ENCODE measurements around the gene OAS2.
A peak's percentile ranks its signal among the peaks of the same experiment; 100 is the strongest.

The OAS2 gene

DNA sequence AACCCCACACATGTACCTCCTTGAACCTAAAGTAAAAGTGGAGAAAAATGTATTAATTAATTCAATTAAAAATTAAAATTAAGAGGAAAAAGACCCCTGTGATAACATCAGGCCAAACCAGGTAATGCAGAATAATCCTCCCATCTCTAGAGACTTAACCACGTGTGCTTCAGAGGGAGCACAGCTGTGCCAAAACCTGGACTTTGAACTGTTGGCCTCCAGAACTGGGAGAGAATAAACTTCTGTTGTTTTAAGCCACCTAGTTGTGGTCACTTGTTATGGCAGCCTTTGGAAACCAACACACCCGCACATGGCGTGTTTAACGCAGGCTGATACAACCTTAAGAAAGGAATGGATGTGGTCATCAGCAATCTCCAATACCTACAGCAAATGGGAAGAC, 23.8 kb downstream of the OAS2 start:
- in situ Hi-C loops (cut with HindIII; ENCODE audit: low pct_ligation_motif_present, low pct_unique_long_range_greater_than_20kb, low sequenced_read_pairs): no loop called here
- DNase-seq: no peak

DNA sequence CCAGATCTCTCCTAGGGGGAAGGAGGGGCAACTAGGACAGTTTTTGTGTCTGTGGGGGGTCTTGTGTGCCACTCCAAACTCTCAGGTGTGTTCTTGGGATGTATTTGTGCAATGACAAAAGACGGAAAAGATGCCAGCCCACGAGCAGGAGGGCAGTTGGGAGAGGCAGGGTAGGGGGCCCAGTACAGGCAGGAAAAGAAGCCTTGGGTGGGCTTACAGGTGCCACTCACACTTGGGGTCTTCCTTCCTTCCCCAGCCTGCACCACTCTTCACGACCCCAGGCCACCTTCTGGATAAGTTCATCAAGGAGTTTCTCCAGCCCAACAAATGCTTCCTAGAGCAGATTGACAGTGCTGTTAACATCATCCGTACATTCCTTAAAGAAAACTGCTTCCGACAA, 24.4 kb downstream of the OAS2 start:
- in situ Hi-C loops (cut with HindIII; ENCODE audit: low pct_ligation_motif_present, low pct_unique_long_range_greater_than_20kb, low sequenced_read_pairs): no loop called here
- DNase-seq: no peak

DNA sequence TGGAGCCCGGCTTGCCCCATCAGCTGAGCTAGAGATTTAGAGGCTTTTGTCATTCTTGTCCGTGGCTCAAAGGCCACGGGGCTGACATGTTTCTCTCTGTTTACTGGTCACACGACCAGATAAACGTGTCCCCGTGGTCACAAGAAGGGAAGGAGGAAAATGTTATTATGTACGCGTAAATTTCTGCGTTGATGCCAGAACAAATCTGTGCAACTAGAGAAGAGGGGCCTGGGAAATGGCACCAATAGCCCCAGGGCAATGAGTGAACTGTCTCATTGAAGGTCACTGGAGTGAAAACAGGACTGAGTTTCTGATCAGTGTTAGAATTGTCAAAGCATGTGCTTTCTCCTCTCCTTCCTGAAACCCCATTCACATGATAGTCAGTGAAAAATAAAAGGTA, 25.3 kb downstream of the OAS2 start:
- in situ Hi-C loops (cut with HindIII; ENCODE audit: low pct_ligation_motif_present, low pct_unique_long_range_greater_than_20kb, low sequenced_read_pairs): no loop called here
- no peak for DNase-seq

DNA sequence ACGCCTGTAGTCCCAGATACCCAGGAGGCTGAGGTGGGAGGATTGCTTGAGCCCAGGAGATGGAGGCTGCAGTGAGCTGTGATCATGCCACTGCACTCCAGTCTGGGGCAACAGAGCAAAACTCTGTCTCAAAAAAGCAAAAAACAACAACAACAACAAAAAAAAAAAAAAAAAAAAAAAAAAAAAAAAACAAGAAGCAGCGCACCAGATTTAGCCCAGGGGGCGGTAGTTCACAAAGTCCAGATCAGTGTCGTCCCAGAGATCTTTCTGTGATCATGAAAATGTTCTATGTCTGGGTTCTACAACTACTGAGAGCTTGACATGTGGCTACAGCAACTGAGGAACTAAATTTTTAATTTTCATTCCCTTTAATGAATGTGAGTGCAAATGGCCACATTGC, 27.4 kb downstream of the OAS2 start:
- DNase-seq: peak; percentile 62
- in situ Hi-C loops (cut with HindIII; ENCODE audit: low pct_ligation_motif_present, low pct_unique_long_range_greater_than_20kb, low sequenced_read_pairs): no loop called here

- DNase-seq: no peak
These were observed 27.9 kb downstream of the OAS2 start for GRCh38 chr12:113006206-113006605.

DNA sequence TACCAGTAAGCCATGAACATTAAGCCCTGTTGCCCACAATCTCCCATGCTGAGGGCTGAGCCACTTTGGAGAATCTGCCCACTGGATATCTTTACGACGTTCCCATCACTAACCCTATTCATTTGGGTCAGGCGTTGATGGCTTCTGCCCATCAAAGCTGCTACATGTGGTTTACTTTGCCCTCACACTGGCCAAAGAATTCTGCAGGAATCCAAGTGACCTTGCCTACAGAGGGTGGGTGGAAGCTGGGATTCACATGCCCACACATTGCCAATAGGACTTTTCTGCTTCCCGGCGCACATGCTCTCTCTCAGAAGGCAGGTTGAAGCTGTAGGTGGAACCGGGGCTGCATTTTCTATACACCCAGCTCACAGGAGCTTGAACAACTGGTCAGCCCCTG, 28.3 kb downstream of the OAS2 start:
- DNase-seq: peak; percentile 35
- in situ Hi-C loops (cut with HindIII; ENCODE audit: low pct_ligation_motif_present, low pct_unique_long_range_greater_than_20kb, low sequenced_read_pairs): no loop called here

More at GRCh38 chr12:113006206-113006605, 27.9 kb downstream of the OAS2 start:
- in situ Hi-C loops (cut with HindIII; ENCODE audit: low pct_ligation_motif_present, low pct_unique_long_range_greater_than_20kb, low sequenced_read_pairs): no loop called here

GRCh38 chr12:113007166-113007565, 28.8 kb downstream of the OAS2 start:
- DNase-seq: peak; percentile 93
- in situ Hi-C loops (cut with HindIII; ENCODE audit: low pct_ligation_motif_present, low pct_unique_long_range_greater_than_20kb, low sequenced_read_pairs): no loop called here

GRCh38 chr12:113010701-113011100, 32.4 kb downstream of the OAS2 start:
- in situ Hi-C loops (cut with HindIII; ENCODE audit: low pct_ligation_motif_present, low pct_unique_long_range_greater_than_20kb, low sequenced_read_pairs): no loop called here
- DNase-seq: no peak

GRCh38 chr12:113014565-113014964, 36.2 kb downstream of the OAS2 start:
- in situ Hi-C loops (cut with HindIII; ENCODE audit: low pct_ligation_motif_present, low pct_unique_long_range_greater_than_20kb, low sequenced_read_pairs): no loop called here
- no peak for DNase-seq

DNA sequence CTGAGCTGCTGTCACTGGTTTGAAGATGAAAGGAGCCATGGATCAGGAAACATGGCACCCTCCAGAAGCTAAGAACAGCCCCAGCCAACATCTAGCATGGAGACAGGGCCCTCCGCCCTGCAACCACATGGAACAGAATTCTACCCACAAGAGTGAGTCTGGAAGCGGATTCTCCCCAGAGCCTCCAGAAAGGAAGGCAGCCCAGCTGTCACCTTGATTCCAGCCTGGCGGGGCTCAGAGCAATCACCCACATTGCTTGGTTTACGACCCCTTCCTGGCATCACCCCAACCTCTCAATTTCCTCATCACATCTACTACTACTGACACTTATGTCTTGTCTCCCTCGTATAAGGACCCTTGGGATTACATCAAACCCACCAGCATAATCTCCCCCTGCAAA, 38.5 kb downstream of the OAS2 start:
- DNase-seq: no peak
- in situ Hi-C loops (cut with HindIII; ENCODE audit: low pct_ligation_motif_present, low pct_unique_long_range_greater_than_20kb, low sequenced_read_pairs): no loop called here

GRCh38 chr12:113019025-113019424, 40.7 kb downstream of the OAS2 start:
- no peak for DNase-seq
- in situ Hi-C loops (cut with HindIII; ENCODE audit: low pct_ligation_motif_present, low pct_unique_long_range_greater_than_20kb, low sequenced_read_pairs): no loop called here

GRCh38 chr12:113021500-113021899, 43.2 kb downstream of the OAS2 start:
- no peak for DNase-seq
- in situ Hi-C loops (cut with HindIII; ENCODE audit: low pct_ligation_motif_present, low pct_unique_long_range_greater_than_20kb, low sequenced_read_pairs): no loop called here

- no peak for DNase-seq
- in situ Hi-C loops (cut with HindIII; ENCODE audit: low pct_ligation_motif_present, low pct_unique_long_range_greater_than_20kb, low sequenced_read_pairs): no loop called here
These were observed 44.4 kb downstream of the OAS2 start for GRCh38 chr12:113022563-113023297.

- DNase-seq: no peak
- in situ Hi-C loops (cut with HindIII; ENCODE audit: low pct_ligation_motif_present, low pct_unique_long_range_greater_than_20kb, low sequenced_read_pairs): no loop called here
These were observed 49.4 kb downstream of the OAS2 start for GRCh38 chr12:113027726-113028125.

DNA sequence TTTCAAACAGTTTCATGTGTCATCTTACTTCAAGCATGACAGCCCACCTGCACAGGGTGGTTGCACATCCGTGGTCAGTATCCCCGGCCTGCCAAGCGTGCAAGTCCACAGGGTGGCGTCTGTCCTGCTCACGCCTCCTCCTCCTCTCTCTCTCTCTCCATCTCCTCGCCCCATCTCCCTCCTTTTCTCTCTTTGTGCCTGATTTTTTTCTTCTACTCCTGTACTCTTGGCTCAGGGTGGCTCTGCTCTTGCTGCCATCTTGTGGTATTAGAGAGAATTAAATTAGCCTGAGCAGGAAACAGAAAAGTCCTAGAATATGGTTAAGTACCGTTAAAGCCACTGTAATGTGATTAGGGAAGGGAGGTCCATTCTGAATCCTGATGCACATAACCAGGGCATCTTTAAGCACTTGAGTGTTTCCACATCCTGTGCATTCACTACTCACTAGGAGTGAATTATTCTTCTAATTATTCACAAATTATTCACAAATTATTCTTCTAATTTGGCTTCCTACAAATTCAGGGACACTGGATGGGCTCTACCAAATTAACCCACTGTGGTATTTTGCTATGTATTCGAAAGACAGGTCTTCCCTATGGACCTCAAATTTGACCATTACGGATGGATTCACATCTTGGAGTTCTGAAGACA, 52.7 kb downstream of the OAS2 start:
- peak; percentile 86 for DNase-seq
- in situ Hi-C loops (cut with HindIII; ENCODE audit: low pct_ligation_motif_present, low pct_unique_long_range_greater_than_20kb, low sequenced_read_pairs): no loop called here

- DNase-seq: no peak
- in situ Hi-C loops (cut with HindIII; ENCODE audit: low pct_ligation_motif_present, low pct_unique_long_range_greater_than_20kb, low sequenced_read_pairs): no loop called here
These were observed 61.7 kb downstream of the OAS2 start for GRCh38 chr12:113039911-113040445.

GRCh38 chr12:113040722-113041171, 62.4 kb downstream of the OAS2 start:
- in situ Hi-C loops (cut with HindIII; ENCODE audit: low pct_ligation_motif_present, low pct_unique_long_range_greater_than_20kb, low sequenced_read_pairs): no loop called here
- peak; percentile 48 for DNase-seq

- no peak for DNase-seq
- in situ Hi-C loops (cut with HindIII; ENCODE audit: low pct_ligation_motif_present, low pct_unique_long_range_greater_than_20kb, low sequenced_read_pairs): no loop called here
These were observed 63.2 kb downstream of the OAS2 start for GRCh38 chr12:113041560-113041959.

- in situ Hi-C loops (cut with HindIII; ENCODE audit: low pct_ligation_motif_present, low pct_unique_long_range_greater_than_20kb, low sequenced_read_pairs): no loop called here
- no peak for DNase-seq
These were observed 64.9 kb downstream of the OAS2 start for GRCh38 chr12:113043240-113043639.

- in situ Hi-C loops (cut with HindIII; ENCODE audit: low pct_ligation_motif_present, low pct_unique_long_range_greater_than_20kb, low sequenced_read_pairs): no loop called here
These were observed 66.2 kb downstream of the OAS2 start for GRCh38 chr12:113044516-113044915.

More at GRCh38 chr12:113044516-113044915, 66.2 kb downstream of the OAS2 start:
- no peak for DNase-seq
